Thyroid gland (tissue), 4 donors: Measurements from ENCODE around the gene SYNGR4. TPM values are rescaled to one million over a fixed set of nuclear protein-coding genes. Genes with fewer than 3 reads are reported as not detected.

Experiments
- DNase-seq, 2 donors: peaks; one replicate each; pipeline ENCODE4 v3.0.0-alpha.2; 2019
- H3K27ac ChIP-seq, 3 donors: fragments of 200-600 bp; sonication (generic); 1 replicate in 2 of 3; 2 replicates in 1 of 3; pipeline ENCODE4 v1.5.1; 2016 to 2019; ENCODE audit warnings: mild to moderate bottlenecking in 1 of 3, moderate library complexity in 1 of 3
- H3K27me3 ChIP-seq: fragments of 200-600 bp; sonication (generic); one replicate; pipeline ENCODE4 v1.5.1; 2019
- H3K36me3 ChIP-seq, 2 donors: fragments of 200-600 bp; sonication (generic); one replicate each; pipeline ENCODE4 v1.5.1; 2016 to 2019
- H3K4me1 ChIP-seq, 2 donors: fragments of 200-600 bp; sonication (generic); one replicate each; pipeline ENCODE4 v1.5.1; 2017 to 2019
- H3K4me3 ChIP-seq, 3 donors: fragments of 200-600 bp; sonication (generic); replicated peaks in 1 of 3; 1 replicate in 2 of 3; 2 replicates in 1 of 3; pipeline ENCODE4 v1.5.1; 2016; ENCODE audit warnings: mild to moderate bottlenecking in 1 of 3
- H3K9me3 ChIP-seq: fragments of 200-600 bp; sonication (generic); one replicate; pipeline ENCODE4 v1.5.1; 2017
- CTCF ChIP-seq, 6 experiments: fragments of 200-600 bp in 3 of 6; fragments of 450-650 bp in 3 of 6; sonication (generic) in 3 of 6; IDR thresholded peaks; one replicate each; pipeline ENCODE4 v1.5.1; 2016 to 2019; ENCODE audit warnings: antibody characterized with exemption in 6 of 6, mild to moderate bottlenecking in 2 of 6, inconsistent platforms in 1 of 6, moderate library complexity in 1 of 6
- POLR2A ChIP-seq, 2 donors: fragments of 450-650 bp; IDR thresholded peaks; one replicate each; pipeline ENCODE4 v1.6.1; 2017; ENCODE audit warnings: antibody characterized with exemption in 2 of 2, mild to moderate bottlenecking in 2 of 2, moderate library complexity in 1 of 2
- WGBS, 2 donors: methylation state at CpG; one replicate each; pipeline ENCODE4 v1.1.5; 2017; 5-methylcytosine and 5-hydroxymethylcytosine counted together
- intact Hi-C: fragments of 100-400 bp; cut with DNase I; formaldehyde crosslinking; loops from one replicate; pipeline ENCODE4 v1.15.1; 2023
- total RNA-seq, 4 donors: library from RNA; depleted of rRNA; stranded (reverse); fragments of >200 nt; gene quantifications; one replicate each; pipeline ENCODE4 v1.2.3, GENCODE V29; 2016

Gene SYNGR4
- total RNA-seq, 4 donors from 2014 or later: not detected

GRCh38 chr19:48342414-48342738, 21.8 kb upstream of the SYNGR4 start:
- TF ChIP-seq POLR2A (IDR thresholded peaks at IDR 0.05) (no peak), CTCF (IDR thresholded peaks at IDR 0.05) (no peak)
- H3K27me3 ChIP-seq: no peaks in the 10 kb centered on the region
- intact Hi-C loops: no loop called here
- no peaks in the 10 kb centered on the region for H3K36me3 ChIP-seq
- no peak overlapping the region for H3K27ac ChIP-seq
- no peaks in the 10 kb centered on the region for H3K9me3 ChIP-seq
- no peak for DNase-seq
- no peak overlapping the region for H3K4me3 ChIP-seq
- no peaks in the 10 kb centered on the region for H3K4me1 ChIP-seq
- 93 to 94% methylated on average over 13 to 19 of the region's 20 CpGs for whole genome bisulfite sequencing, 2 donors

GRCh38 chr19:48342841-48343540, 21.2 kb upstream of the SYNGR4 start:
- Histone ChIP-seq H3K4me3 (no peak overlapping the region), H3K4me1 (peaks cover 0 to 2% of the 10 kb centered on the region in 2 donors), H3K36me3 (no peaks in the 10 kb centered on the region), H3K27me3 (no peaks in the 10 kb centered on the region), H3K27ac (no peak overlapping the region), H3K9me3 (no peaks in the 10 kb centered on the region)
- 94 to 96% methylated on average over 23 of the region's 23 CpGs for WGBS, 2 donors
- TF ChIP-seq CTCF (IDR thresholded peaks at IDR 0.05) (no peak), POLR2A (IDR thresholded peaks at IDR 0.05) (no peak)
- intact Hi-C loops: no loop called here
- no peak for DNase-seq

GRCh38 chr19:48344892-48345291, 19.3 kb upstream of the SYNGR4 start:
- peaks cover 0 to 6% of the 10 kb centered on the region in 2 donors for H3K4me1 ChIP-seq
- 98 to 100% methylated on average over 2 to 6 of the region's 6 CpGs for WGBS, 2 donors
- no peak for TF ChIP-seq POLR2A (IDR thresholded peaks at IDR 0.05)
- no peak for TF ChIP-seq CTCF (IDR thresholded peaks at IDR 0.05)
- no peak overlapping the region for H3K27ac ChIP-seq
- H3K27me3 ChIP-seq: no peaks in the 10 kb centered on the region
- no peak for DNase-seq
- no peaks in the 10 kb centered on the region for H3K36me3 ChIP-seq
- no peak overlapping the region for H3K4me3 ChIP-seq
- H3K9me3 ChIP-seq: no peaks in the 10 kb centered on the region
- intact Hi-C loops: no loop called here

DNA sequence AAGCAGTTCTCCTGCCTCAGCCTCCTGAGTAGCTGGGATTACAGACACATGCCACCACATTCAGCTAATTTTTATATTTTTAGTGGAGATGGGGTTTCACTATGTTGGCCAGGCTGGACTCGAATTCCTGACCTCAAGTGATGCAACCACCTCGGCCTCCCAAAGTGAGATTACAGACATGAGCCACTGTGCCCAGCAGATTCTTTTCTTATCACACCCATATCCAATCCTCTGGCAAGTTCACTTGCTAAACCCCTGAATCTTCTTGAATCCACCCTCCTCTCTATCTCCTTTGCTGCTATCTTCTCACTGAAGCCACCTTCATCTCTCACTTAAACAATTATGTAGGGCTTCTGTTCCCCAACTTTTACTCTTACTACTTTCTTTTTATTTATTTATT, 18.0 kb upstream of the SYNGR4 start:
- 93 to 97% methylated on average over 2 of the region's 2 CpGs for WGBS, 2 donors
- Histone ChIP-seq H3K4me3 (no peak overlapping the region), H3K4me1 (peaks cover 0 to 6% of the 10 kb centered on the region in 2 donors), H3K27me3 (no peaks in the 10 kb centered on the region), H3K27ac (no peak overlapping the region), H3K9me3 (no peaks in the 10 kb centered on the region), H3K36me3 (no peaks in the 10 kb centered on the region)
- intact Hi-C loops: no loop called here
- no peak for TF ChIP-seq POLR2A (IDR thresholded peaks at IDR 0.05)
- no peak for TF ChIP-seq CTCF (IDR thresholded peaks at IDR 0.05)
- no peak for DNase-seq

DNA sequence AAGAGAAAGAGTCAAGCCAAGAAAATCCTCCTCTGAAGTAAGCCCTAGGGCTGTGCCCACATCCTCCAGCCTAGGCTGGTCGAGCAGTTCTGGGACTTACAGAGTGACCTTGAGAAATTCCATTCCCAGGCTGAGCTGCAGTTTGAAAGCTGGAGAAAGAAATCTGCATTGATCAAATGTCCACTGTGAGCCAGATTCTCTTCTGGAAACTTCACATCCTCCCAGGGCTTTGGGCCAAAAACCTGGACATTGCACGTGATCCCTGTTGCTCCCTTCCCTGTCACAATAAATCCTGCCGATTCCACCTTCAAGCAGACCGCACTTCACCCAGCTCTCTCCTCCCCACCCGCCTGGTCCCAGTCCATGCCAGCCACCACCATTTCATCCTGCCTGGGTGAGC, 16.1 kb upstream of the SYNGR4 start:
- intact Hi-C loops: no loop called here
- Histone ChIP-seq H3K4me1 (peaks cover 0 to 6% of the 10 kb centered on the region in 2 donors), H3K27ac (no peak overlapping the region), H3K4me3 (no peak overlapping the region), H3K9me3 (no peaks in the 10 kb centered on the region), H3K36me3 (no peaks in the 10 kb centered on the region), H3K27me3 (no peaks in the 10 kb centered on the region)
- peak in 1 of 2 donors; percentile 40 for DNase-seq
- TF ChIP-seq POLR2A (IDR thresholded peaks at IDR 0.05) (no peak), CTCF (IDR thresholded peaks at IDR 0.05) (no peak)
- 49 to 54% methylated on average over 5 of the region's 5 CpGs for WGBS, 2 donors
